ENCODE data around the gene ERICH6B.

The ERICH6B gene

DNA sequence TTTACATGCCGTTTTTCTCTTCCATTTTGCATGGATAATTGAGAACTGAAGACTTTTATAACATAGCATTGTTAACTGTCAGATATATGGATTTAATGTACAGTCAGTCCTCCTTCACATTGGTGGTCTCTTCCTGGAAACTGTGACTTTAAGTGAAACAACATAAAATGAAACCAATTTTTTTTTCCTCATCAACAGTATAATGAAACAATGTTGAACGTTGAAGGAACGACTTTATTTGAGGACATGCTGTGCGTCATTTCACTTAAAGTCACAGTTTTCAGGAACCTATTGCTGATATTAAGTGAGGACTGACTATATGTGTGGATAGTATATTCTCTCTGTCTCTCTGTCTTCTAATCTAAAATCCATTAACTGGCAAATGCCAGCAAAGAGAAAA is 96.0 kb downstream of the ERICH6B start:
- TF ChIP-seq, protein P1, sequence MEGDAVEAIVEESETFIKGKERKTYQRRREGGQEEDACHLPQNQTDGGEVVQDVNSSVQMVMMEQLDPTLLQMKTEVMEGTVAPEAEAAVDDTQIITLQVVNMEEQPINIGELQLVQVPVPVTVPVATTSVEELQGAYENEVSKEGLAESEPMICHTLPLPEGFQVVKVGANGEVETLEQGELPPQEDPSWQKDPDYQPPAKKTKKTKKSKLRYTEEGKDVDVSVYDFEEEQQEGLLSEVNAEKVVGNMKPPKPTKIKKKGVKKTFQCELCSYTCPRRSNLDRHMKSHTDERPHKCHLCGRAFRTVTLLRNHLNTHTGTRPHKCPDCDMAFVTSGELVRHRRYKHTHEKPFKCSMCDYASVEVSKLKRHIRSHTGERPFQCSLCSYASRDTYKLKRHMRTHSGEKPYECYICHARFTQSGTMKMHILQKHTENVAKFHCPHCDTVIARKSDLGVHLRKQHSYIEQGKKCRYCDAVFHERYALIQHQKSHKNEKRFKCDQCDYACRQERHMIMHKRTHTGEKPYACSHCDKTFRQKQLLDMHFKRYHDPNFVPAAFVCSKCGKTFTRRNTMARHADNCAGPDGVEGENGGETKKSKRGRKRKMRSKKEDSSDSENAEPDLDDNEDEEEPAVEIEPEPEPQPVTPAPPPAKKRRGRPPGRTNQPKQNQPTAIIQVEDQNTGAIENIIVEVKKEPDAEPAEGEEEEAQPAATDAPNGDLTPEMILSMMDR (IDR thresholded peaks at IDR 0.05; ENCODE audit: insufficient read depth, low read length, poor library complexity, severe bottlenecking): no peak
- Histone ChIP-seq H3K27me3 (replicated peaks; ENCODE audit: control insufficient read depth, insufficient read depth, low read length) (no peaks in the 10 kb centered on the region), H3K36me3 (ENCODE audit: control insufficient read depth, insufficient read depth, low read length) (peaks cover 9% of the 10 kb centered on the region)

DNA sequence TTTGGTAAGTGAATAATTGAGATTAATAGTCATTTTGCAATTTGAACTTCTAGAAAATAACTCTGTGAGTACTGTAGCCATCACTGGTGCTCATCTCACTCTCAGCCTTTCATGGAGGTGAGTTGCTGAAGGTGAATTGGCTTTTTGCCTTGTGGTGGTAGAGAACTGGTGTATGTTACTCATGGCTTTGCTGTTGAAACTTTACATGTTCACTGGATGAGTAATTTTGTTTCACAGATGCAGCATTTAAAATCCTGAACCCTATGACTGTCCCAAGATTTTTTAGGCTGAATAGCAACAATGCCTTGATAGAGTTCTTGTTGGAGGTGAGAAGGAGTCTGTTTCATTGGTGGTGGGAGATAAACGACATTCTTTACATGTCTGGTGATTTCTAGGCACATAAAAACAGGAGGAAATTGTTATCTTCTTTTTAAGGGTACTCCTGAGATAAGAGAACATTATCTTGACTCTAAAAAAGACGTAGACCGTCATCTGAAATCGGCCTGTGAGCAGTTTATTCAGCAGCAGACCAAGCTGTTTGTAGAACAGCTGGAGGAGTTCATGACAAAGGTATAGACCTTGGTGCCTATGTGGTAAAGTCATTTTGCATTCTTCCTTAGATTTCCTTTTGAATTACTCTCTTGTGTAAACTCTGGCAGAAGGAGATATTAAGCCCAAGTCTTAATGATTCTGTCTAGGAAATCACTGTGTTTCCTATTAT is 96.9 kb downstream of the ERICH6B start:
- TF ChIP-seq, protein P1 (IDR thresholded peaks at IDR 0.05; ENCODE audit: insufficient read depth, low read length, poor library complexity, severe bottlenecking): no peak
- DNase-seq (ENCODE audit: extremely low read depth, insufficient read length): no peak
- peaks cover 9% of the 10 kb centered on the region for H3K36me3 ChIP-seq (ENCODE audit: control insufficient read depth, insufficient read depth, low read length)

More for the DNA sequence above, 96.0 kb downstream of the ERICH6B start:
- DNase-seq (ENCODE audit: extremely low read depth, insufficient read length): no peak
- H3K4me3 ChIP-seq (replicated peaks; ENCODE audit: low read depth, low read length): no peak overlapping the region

DNA sequence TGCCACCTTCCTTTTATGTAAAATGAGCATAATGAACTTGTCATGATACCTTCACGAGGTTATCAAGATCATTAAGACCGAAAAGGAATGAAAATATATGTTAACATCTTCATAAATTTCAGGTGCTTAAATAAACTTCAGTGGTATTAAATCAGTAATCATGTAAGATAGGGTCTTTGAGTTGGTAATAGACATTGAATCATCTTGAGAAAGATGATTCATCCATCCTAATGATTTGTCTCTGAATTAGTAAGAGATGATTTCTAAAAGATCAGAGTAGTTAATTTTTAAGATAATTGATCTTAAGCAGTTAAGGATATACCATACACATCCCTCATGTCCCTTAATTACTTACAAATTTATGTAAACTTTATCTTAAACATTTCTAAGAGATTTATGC is 98.8 kb downstream of the ERICH6B start:
- no peaks in the 10 kb centered on the region for H3K27me3 ChIP-seq (replicated peaks; ENCODE audit: control insufficient read depth, insufficient read depth, low read length)
- TF ChIP-seq, protein P1 (IDR thresholded peaks at IDR 0.05; ENCODE audit: insufficient read depth, low read length, poor library complexity, severe bottlenecking): no peak
- DNase-seq (ENCODE audit: extremely low read depth, insufficient read length): no peak
- no peak overlapping the region for H3K4me3 ChIP-seq (replicated peaks; ENCODE audit: low read depth, low read length)
- H3K36me3 ChIP-seq (ENCODE audit: control insufficient read depth, insufficient read depth, low read length): peaks cover 15% of the 10 kb centered on the region

More for the DNA sequence above, 96.9 kb downstream of the ERICH6B start:
- Histone ChIP-seq H3K4me3 (replicated peaks; ENCODE audit: low read depth, low read length) (no peak overlapping the region), H3K27me3 (replicated peaks; ENCODE audit: control insufficient read depth, insufficient read depth, low read length) (no peaks in the 10 kb centered on the region)

GRCh38 chr13:45512098-45512496 is 103.4 kb downstream of the ERICH6B start:
- Histone ChIP-seq H3K4me3 (replicated peaks; ENCODE audit: low read depth, low read length) (no peak overlapping the region), H3K27me3 (replicated peaks; ENCODE audit: control insufficient read depth, insufficient read depth, low read length) (no peaks in the 10 kb centered on the region), H3K36me3 (ENCODE audit: control insufficient read depth, insufficient read depth, low read length) (peaks cover 9% of the 10 kb centered on the region)
- TF ChIP-seq, protein P1 (IDR thresholded peaks at IDR 0.05; ENCODE audit: insufficient read depth, low read length, poor library complexity, severe bottlenecking): no peak
- no peak for DNase-seq (ENCODE audit: extremely low read depth, insufficient read length)

DNA sequence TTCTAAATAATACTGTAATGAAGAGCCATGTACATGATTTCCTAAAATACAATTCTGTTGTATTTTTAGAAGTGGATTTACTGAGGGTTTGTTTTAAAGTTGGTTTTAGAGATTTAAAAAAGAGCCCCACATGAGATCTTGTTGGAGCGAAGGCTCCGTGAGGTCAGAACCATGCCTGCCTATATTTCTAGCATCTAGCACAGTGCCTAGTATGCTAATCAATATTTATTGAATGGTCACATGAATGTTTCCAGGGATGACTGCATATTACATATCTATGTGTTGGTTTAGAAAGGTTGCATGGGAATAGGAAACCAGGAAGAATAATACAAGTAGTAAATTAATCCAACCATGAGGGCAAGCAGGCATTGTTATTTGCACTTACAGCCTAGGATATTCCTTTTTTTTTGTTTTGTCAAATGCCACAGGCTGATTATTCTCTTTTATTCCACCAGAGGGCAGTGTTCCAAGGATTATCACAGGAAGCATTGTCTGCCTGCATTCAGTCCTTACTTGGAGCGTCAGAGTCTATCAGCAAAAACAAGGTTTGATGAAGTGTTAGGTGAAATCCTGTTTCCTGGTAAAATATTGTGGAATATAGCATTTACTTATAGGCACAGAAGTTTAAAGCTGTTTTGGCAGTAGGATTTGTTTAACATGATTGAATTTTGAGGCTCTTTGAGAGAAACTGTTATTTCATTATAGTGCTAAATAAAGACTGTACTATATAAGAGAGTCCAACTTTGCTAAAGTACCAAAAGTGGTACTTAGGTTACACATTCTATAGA is 104.0 kb downstream of the ERICH6B start:
- TF ChIP-seq, protein P1 (IDR thresholded peaks at IDR 0.05; ENCODE audit: insufficient read depth, low read length, poor library complexity, severe bottlenecking): peak; percentile 73

More for the DNA sequence above, 104.0 kb downstream of the ERICH6B start:
- no peaks in the 10 kb centered on the region for H3K27me3 ChIP-seq (replicated peaks; ENCODE audit: control insufficient read depth, insufficient read depth, low read length)
- H3K36me3 ChIP-seq (ENCODE audit: control insufficient read depth, insufficient read depth, low read length): peaks cover 11% of the 10 kb centered on the region
- no peak overlapping the region for H3K4me3 ChIP-seq (replicated peaks; ENCODE audit: low read depth, low read length)
- DNase-seq (ENCODE audit: extremely low read depth, insufficient read length): peak; percentile 20

All from GM06990 (cell line).